Stimulated activated naive CD8-positive, alpha-beta T cell treated with anti-CD3 and anti-CD28 coated beads, Interleukin-15, amount 100 ng/mL, for 72 hours (primary cell): ENCODE measurements around the gene LRRC8E.

Source experiments
- ATAC-seq: fragments of 150-1000 bp; cut with Tn5 transposase; 2 replicates; pipeline ENCODE4 v1.10.0; 2021; ENCODE audit warnings: mild to moderate bottlenecking, moderate library complexity
- DNase-seq, 2 donors: peaks; one replicate each; pipeline ENCODE4 v3.0.0; 2021 to 2022
- H3K27ac Mint-ChIP-seq, 2 donors: one replicate each; pipeline ENCODE4 v1.8.0; 2022; ENCODE audit warnings: mild to moderate bottlenecking in 2 of 2, mixed read lengths in 2 of 2, moderate library complexity in 2 of 2
- H3K27me3 Mint-ChIP-seq: one replicate; pipeline ENCODE4 v1.8.0; 2022; ENCODE audit warnings: mixed read lengths
- H3K4me1 Mint-ChIP-seq: one replicate; pipeline ENCODE4 v1.8.0; 2022; ENCODE audit warnings: mild to moderate bottlenecking, mixed read lengths
- H3K4me3 Mint-ChIP-seq, 2 donors: one replicate each; pipeline ENCODE4 v1.8.0; 2022; ENCODE audit warnings: mild to moderate bottlenecking in 2 of 2, mixed read lengths in 2 of 2, moderate library complexity in 1 of 2
- H3K9me3 Mint-ChIP-seq, 2 donors: one replicate each; pipeline ENCODE4 v1.8.0; 2022; ENCODE audit warnings: mixed read lengths in 2 of 2

Gene LRRC8E

DNA sequence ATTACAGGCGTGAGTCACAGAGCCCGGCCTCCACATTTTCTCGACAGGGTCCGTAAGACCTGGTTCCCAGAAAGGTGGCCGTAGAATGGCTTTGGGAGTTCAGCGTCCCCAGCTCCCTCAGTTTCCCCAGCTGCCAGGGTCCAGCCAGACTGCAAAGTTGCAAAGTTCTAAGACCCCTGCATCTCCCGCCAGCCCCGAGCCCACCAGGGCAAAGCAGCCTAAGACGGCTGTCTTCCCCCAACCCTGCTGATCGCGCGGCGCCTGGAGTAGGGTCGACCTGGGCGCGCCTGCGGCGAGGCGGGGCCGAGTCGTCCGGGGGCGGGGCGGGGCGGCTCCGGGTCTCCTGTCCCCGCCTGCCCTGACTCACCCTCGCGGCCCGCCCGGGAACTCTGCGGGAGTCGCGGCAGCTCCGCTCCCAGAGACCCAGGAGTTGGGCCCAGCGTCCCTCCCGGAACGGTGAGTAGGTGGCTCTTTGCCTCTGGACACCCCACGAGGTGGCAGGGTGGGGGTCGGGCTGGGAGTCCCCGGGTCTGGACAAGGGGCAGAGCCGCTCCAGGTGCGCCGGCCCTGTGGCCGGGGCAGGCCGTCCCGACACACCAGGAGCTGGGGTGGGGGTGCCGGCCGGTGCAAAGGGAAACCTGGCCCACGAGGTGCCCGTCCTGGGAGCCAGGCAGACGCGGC is at the start of gene LRRC8E:
TSS of gene LRRC8E (plus strand) at position 366 of the 681 bp plus-strand sequence. CDS start 7,094 bp downstream, outside the sequence.
- no peak within 1 kb of the TSS for H3K27ac Mint-ChIP-seq
- peak within 1 kb of the TSS in 1 of 2 donors; percentile 21 for H3K4me3 Mint-ChIP-seq
- DNase-seq (no peak), ATAC-seq (peak; percentile 74)
- no peaks in the 10 kb centered on the region for H3K9me3 Mint-ChIP-seq
- peaks cover 42% of the 10 kb centered on the region for H3K27me3 Mint-ChIP-seq
- peaks cover 7% of the 10 kb centered on the region for H3K4me1 Mint-ChIP-seq

- ATAC-seq: no peak
- no peak overlapping the region for H3K4me3 Mint-ChIP-seq
- H3K27ac Mint-ChIP-seq: no peak overlapping the region
- no peak for DNase-seq
- no peaks in the 10 kb centered on the region for H3K4me1 Mint-ChIP-seq
- no peaks in the 10 kb centered on the region for H3K27me3 Mint-ChIP-seq
- H3K9me3 Mint-ChIP-seq: no peaks in the 10 kb centered on the region
Observed at GRCh38 chr19:7839476-7839875, 48.8 kb upstream of the LRRC8E start.

DNA sequence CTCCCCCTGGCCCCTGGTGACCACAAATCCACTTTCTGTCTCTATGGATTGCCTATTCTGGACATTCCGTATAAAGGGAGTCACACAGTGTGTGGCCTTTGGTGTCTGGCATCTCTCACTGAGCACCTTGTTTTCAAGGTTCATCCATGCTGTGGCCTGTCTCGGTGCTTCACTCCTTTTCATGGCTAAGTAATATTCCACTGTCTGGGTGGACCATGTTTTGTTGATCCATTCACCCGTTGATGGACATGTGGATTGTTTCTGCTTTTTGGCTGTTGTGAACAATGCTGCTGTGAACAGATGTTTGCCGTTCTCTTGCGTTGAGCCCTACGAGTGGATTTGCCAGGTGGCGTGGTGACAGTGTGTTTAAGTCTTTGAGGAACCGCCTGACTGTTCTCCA is 47.7 kb upstream of the LRRC8E start:
- ATAC-seq (no peak), DNase-seq (no peak)
- Mint-ChIP-seq H3K27ac (no peak overlapping the region), H3K9me3 (no peaks in the 10 kb centered on the region), H3K4me1 (no peaks in the 10 kb centered on the region), H3K27me3 (no peaks in the 10 kb centered on the region), H3K4me3 (no peak overlapping the region)

GRCh38 chr19:7841751-7842660 is 46.3 kb upstream of the LRRC8E start:
- H3K4me1 Mint-ChIP-seq: no peaks in the 10 kb centered on the region
- no peaks in the 10 kb centered on the region for H3K27me3 Mint-ChIP-seq
- DNase-seq: no peak
- no peak overlapping the region for H3K4me3 Mint-ChIP-seq
- no peaks in the 10 kb centered on the region for H3K9me3 Mint-ChIP-seq
- H3K27ac Mint-ChIP-seq: no peak overlapping the region
- no peak for ATAC-seq

DNA sequence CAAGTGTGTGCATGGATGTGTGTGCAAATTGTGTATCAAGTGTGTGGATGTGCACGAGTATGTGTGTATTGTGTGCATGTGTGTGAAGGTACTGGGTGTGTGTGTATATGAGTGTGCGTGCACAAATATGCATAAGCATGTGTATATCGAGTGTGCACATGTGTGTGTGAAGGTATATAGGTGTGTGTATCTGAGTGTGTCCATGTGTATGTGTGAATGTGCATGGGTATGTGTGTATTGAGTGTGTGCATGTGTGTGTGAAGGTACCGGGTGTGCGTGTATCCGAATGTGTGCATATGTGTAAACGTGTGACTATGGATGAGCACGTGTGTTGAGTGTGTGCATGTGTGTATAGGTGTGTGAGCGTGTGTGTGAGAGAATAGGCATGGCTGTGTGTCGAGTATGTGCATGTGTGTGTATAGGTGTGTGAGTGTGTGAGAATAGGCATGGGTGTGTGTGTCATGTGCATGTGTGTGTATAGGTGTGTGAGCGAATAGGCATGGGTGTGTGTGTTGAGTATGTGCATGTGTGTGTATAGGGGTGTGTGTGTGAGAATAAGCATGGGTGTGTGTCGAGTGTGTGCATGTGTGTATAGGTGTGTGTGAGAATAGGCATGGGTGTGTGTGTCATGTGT is 45.5 kb upstream of the LRRC8E start:
- Mint-ChIP-seq H3K4me3 (no peak overlapping the region), H3K9me3 (no peaks in the 10 kb centered on the region), H3K4me1 (no peaks in the 10 kb centered on the region), H3K27ac (no peak overlapping the region), H3K27me3 (no peaks in the 10 kb centered on the region)
- ATAC-seq (no peak), DNase-seq (no peak)

DNA sequence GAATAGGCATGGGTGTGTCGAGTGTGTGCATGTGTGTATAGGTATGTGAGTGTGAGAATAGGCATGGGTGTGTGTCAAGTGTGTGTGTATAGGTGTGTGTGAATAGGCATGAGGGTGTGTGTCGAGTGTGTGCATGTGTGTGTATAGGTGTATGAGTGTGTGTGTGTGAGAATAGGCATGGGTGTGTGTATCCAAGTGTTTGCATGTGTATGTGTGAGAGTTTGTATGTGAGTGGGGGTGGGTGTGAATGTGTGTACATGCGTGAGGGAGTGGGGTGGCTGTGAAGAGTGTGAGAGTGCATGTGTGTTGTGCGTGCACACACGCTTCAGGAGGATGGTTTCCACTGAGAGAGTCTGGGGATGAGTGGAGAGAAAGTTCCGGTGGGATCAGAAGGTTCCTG is 44.8 kb upstream of the LRRC8E start:
- ATAC-seq: no peak
- H3K4me3 Mint-ChIP-seq: no peak overlapping the region
- H3K27me3 Mint-ChIP-seq: no peaks in the 10 kb centered on the region
- DNase-seq: no peak
- no peak overlapping the region for H3K27ac Mint-ChIP-seq
- no peaks in the 10 kb centered on the region for H3K9me3 Mint-ChIP-seq
- no peaks in the 10 kb centered on the region for H3K4me1 Mint-ChIP-seq

- Mint-ChIP-seq H3K4me1 (no peaks in the 10 kb centered on the region), H3K4me3 (no peak overlapping the region), H3K9me3 (no peaks in the 10 kb centered on the region), H3K27ac (no peak overlapping the region), H3K27me3 (no peaks in the 10 kb centered on the region)
- DNase-seq: no peak
- ATAC-seq: no peak
Observed at GRCh38 chr19:7844405-7844804, 43.9 kb upstream of the LRRC8E start.

- DNase-seq: no peak
- no peaks in the 10 kb centered on the region for H3K27me3 Mint-ChIP-seq
- no peaks in the 10 kb centered on the region for H3K4me1 Mint-ChIP-seq
- no peak for ATAC-seq
- no peaks in the 10 kb centered on the region for H3K9me3 Mint-ChIP-seq
- H3K4me3 Mint-ChIP-seq: no peak overlapping the region
- peak overlapping the region in 1 of 2 donors; percentile 2 for H3K27ac Mint-ChIP-seq
Observed at GRCh38 chr19:7844951-7845350, 43.4 kb upstream of the LRRC8E start.

- H3K9me3 Mint-ChIP-seq: no peaks in the 10 kb centered on the region
- no peak overlapping the region for H3K4me3 Mint-ChIP-seq
- H3K27me3 Mint-ChIP-seq: no peaks in the 10 kb centered on the region
- no peak for ATAC-seq
- no peaks in the 10 kb centered on the region for H3K4me1 Mint-ChIP-seq
- H3K27ac Mint-ChIP-seq: no peak overlapping the region
- DNase-seq: no peak
Observed at GRCh38 chr19:7845390-7846154, 42.7 kb upstream of the LRRC8E start.

- no peak overlapping the region for H3K4me3 Mint-ChIP-seq
- no peaks in the 10 kb centered on the region for H3K27me3 Mint-ChIP-seq
- ATAC-seq: no peak
- DNase-seq: no peak
- no peak overlapping the region for H3K27ac Mint-ChIP-seq
- no peaks in the 10 kb centered on the region for H3K9me3 Mint-ChIP-seq
- H3K4me1 Mint-ChIP-seq: no peaks in the 10 kb centered on the region
Observed at GRCh38 chr19:7846155-7846646, 42.1 kb upstream of the LRRC8E start.

DNA sequence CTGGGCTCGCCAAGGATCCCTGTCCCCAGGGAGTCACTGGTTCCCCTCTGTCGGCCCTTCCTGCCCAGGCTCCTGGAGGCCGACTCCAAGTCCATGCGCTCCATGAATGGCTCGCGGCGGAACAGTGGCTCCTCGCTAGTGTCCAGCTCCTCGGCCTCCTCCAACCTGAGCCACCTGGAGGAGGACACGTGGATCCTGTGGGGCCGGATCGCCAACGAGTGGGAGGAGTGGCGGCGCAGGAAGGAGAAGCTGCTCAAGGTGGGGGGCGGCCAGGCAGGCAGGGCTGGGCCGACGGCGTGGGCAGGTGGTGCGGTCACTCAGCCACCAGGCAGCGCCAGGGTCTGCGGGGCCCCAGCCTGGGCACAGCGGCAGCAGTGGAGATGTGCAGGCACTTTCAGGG is 40.6 kb upstream of the LRRC8E start:
- no peaks in the 10 kb centered on the region for H3K9me3 Mint-ChIP-seq
- peaks cover under 1% of the 10 kb centered on the region for H3K4me1 Mint-ChIP-seq
- no peak overlapping the region for H3K4me3 Mint-ChIP-seq
- no peaks in the 10 kb centered on the region for H3K27me3 Mint-ChIP-seq
- DNase-seq (no peak), ATAC-seq (no peak)
- H3K27ac Mint-ChIP-seq: no peak overlapping the region

DNA sequence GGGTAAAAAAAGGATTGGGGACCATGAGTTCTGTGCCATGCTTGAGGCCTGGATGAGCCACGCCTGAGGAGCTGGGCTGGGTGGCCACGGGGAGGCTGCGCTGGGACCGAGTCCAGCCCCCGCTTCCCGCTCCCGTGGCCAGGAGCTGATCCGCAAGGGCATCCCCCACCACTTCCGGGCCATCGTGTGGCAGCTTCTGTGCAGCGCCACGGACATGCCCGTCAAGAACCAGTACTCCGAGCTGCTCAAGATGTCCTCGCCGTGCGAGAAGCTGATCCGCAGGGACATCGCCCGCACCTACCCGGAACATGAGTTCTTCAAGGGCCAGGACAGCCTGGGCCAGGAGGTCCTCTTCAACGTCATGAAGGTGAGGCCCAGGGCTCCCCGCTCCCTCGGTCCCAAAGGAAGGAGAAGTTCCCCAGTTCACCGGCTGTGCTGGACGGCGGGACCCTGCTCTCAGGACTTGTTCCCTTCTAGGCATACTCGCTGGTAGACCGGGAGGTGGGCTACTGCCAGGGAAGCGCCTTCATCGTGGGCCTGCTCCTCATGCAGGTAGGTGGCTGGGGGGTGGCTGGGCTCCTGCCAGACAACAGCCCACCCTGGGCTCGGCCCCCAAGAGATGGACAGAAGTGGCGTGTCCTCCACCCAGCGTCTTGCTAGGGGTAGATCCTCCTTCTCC is 39.4 kb upstream of the LRRC8E start:
- Mint-ChIP-seq H3K27ac (peak overlapping the region in 1 of 2 donors; percentile 89), H3K4me1 (peaks cover 12% of the 10 kb centered on the region), H3K27me3 (no peaks in the 10 kb centered on the region), H3K4me3 (no peak overlapping the region), H3K9me3 (no peaks in the 10 kb centered on the region)
- DNase-seq (no peak), ATAC-seq (no peak)

- DNase-seq: no peak
- no peaks in the 10 kb centered on the region for H3K27me3 Mint-ChIP-seq
- no peak overlapping the region for H3K4me3 Mint-ChIP-seq
- peaks cover 12% of the 10 kb centered on the region for H3K4me1 Mint-ChIP-seq
- no peak for ATAC-seq
- H3K27ac Mint-ChIP-seq: no peak overlapping the region
- no peaks in the 10 kb centered on the region for H3K9me3 Mint-ChIP-seq
Observed at GRCh38 chr19:7849631-7849999, 38.7 kb upstream of the LRRC8E start.

DNA sequence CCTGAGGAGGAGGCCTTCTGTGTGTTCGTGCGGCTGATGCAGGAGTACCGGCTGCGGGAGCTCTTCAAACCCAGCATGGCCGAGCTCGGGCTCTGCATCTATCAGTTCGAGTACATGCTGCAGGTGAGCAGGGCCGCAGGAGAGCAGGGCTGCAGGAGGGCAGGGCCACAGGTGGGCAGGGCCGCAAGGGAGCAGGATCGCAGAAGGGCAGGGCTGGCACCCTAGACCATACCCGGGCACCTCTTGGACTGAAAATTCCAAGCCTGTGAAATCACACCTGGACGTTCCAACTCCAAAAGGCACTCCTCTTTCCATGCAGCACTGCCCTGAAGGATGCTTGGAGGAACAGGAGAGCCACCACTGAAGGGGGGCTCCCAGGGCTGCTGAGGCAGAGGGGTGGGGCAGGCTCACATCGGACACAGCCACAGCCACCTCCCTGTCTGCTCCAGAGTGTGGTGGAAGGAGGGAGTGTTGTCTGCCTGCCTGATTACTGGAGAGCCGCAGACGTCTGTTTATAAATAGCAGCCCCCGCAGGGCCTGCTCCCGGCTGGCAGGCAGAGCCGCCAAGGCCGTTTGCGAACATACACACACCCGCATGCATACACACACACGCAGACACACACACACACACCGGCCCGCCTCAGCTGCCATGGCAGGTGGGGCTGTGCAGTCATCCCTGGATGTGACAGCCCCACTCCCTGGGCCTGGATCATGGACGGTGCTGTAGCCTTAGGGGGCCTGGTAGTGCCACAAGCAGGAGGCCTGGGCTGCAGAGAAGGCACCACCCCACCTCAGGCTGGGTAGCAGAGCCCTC is 38.1 kb upstream of the LRRC8E start:
- H3K9me3 Mint-ChIP-seq: no peaks in the 10 kb centered on the region
- peaks cover 12% of the 10 kb centered on the region for H3K4me1 Mint-ChIP-seq
- H3K27ac Mint-ChIP-seq: no peak overlapping the region
- no peak for DNase-seq
- no peak overlapping the region for H3K4me3 Mint-ChIP-seq
- no peak for ATAC-seq
- H3K27me3 Mint-ChIP-seq: peaks cover 5% of the 10 kb centered on the region
